NT2/D1 (cell line): ENCODE data around the gene ZNF592.

ENCODE experiments used
- SUZ12 ChIP-seq: IDR thresholded peaks from 2 replicates; pipeline ENCODE4 v1.6.1; 2011; ENCODE audit not compliant: insufficient read length, insufficient read depth; ENCODE audit errors: extremely low read depth
- YY1 ChIP-seq: IDR thresholded peaks from 2 replicates; pipeline ENCODE4 v1.6.1; 2011; ENCODE audit not compliant: insufficient read length, insufficient read depth
- ZNF274 ChIP-seq: IDR thresholded peaks from 2 replicates; pipeline ENCODE4 v1.6.1; 2011; ENCODE audit warnings: mild to moderate bottlenecking, low read depth, low read length

- TF ChIP-seq YY1 (no peak), SUZ12 (no peak), ZNF274 (no peak)
These were observed 79.9 kb downstream of the ZNF592 start for GRCh38 chr15:84828086-84828908.
